ENCODE data around the gene R3HDM1.

R3HDM1 gene

DNA sequence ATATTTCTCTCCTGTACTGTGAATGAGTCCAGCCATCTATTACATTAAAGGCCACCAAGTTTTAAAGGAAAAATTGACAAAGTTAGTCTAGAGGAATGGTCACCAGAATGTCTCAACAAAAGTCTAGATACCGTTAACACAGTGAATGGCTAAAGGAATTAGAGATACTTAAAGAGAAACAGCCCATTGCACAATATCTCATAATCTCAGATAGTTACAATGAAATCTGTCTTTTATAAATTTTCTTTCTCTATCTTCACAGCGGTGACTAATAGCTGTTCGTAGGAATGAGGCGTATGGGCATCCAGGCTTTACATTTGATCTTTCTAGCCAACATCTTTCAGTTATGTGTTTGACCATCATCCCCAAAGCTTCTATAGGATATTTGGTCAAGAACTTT, 30.6 kb downstream of the R3HDM1 start:
- Histone ChIP-seq H3K4me2 (ENCODE audit: low read depth, low read length, poor library complexity, severe bottlenecking) (no peak overlapping the region), H2AFZ (ENCODE audit: low read depth, low read length, severe bottlenecking) (no peak overlapping the region), H4K20me1 (ENCODE audit: low read depth, low read length) (0 out of 2 replicates have a peak, but pooled peaks cover 1% of the 10 kb centered on the region), H3K9me3 (ENCODE audit: insufficient read depth, low read length) (no peaks in the 10 kb centered on the region), H3K4me3 (ENCODE audit: insufficient read depth, low read length, poor library complexity, severe bottlenecking) (no peak overlapping the region), H3K36me3 (ENCODE audit: low read length) (no peaks in the 10 kb centered on the region), H3K27ac (ENCODE audit: low read depth, low read length) (no peak overlapping the region), H3K79me2 (ENCODE audit: insufficient read depth, low read length) (peaks cover 91% of the 10 kb centered on the region), H3K9me2 (replicated peaks; ENCODE audit: insufficient read depth, low read length) (no peaks in the 10 kb centered on the region), H3K27me3 (ENCODE audit: low read length) (no peaks in the 10 kb centered on the region), H3F3A (ENCODE audit: insufficient read depth) (no peaks in the 10 kb centered on the region), H3K9ac (ENCODE audit: low read length) (no peak overlapping the region)
- no peak for TF ChIP-seq EZH2phosphoT487 (conservative IDR thresholded peaks at IDR 0.05; ENCODE audit: low read length)
- TF ChIP-seq, protein P1, sequence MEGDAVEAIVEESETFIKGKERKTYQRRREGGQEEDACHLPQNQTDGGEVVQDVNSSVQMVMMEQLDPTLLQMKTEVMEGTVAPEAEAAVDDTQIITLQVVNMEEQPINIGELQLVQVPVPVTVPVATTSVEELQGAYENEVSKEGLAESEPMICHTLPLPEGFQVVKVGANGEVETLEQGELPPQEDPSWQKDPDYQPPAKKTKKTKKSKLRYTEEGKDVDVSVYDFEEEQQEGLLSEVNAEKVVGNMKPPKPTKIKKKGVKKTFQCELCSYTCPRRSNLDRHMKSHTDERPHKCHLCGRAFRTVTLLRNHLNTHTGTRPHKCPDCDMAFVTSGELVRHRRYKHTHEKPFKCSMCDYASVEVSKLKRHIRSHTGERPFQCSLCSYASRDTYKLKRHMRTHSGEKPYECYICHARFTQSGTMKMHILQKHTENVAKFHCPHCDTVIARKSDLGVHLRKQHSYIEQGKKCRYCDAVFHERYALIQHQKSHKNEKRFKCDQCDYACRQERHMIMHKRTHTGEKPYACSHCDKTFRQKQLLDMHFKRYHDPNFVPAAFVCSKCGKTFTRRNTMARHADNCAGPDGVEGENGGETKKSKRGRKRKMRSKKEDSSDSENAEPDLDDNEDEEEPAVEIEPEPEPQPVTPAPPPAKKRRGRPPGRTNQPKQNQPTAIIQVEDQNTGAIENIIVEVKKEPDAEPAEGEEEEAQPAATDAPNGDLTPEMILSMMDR (IDR thresholded peaks at IDR 0.05; ENCODE audit: insufficient read depth, low read length, poor library complexity, severe bottlenecking), result no peak

DNA sequence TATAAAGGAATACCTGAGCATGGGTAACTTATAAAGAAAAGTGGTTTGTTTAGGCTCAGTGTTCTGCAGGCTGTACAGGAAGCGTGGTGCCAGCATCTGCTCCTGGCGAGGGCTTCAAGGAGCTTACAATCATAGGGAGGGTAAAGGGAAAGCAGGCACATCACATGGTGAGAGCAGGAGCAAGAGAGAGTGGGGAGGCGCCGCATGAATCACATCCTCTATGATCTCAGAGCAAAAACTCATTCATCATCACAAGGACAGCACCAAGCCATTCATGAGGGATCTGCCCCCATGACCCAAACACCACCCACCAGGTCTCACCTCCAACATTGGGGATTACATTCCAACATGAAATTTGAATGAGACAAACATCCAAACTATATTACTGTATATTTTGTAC, 32.5 kb downstream of the R3HDM1 start:
- Histone ChIP-seq H3K9me2 (replicated peaks; ENCODE audit: insufficient read depth, low read length) (no peaks in the 10 kb centered on the region), H3K4me3 (ENCODE audit: insufficient read depth, low read length, poor library complexity, severe bottlenecking) (no peak overlapping the region), H3K27me3 (ENCODE audit: low read length) (no peaks in the 10 kb centered on the region), H3K79me2 (ENCODE audit: insufficient read depth, low read length) (peaks cover 90% of the 10 kb centered on the region), H3K9me3 (ENCODE audit: insufficient read depth, low read length) (no peaks in the 10 kb centered on the region), H3F3A (ENCODE audit: insufficient read depth) (no peaks in the 10 kb centered on the region), H4K20me1 (ENCODE audit: low read depth, low read length) (no peaks in the 10 kb centered on the region), H3K9ac (ENCODE audit: low read length) (no peak overlapping the region), H3K36me3 (ENCODE audit: low read length) (no peaks in the 10 kb centered on the region), H3K4me2 (ENCODE audit: low read depth, low read length, poor library complexity, severe bottlenecking) (no peak overlapping the region), H3K27ac (ENCODE audit: low read depth, low read length) (no peak overlapping the region), H2AFZ (ENCODE audit: low read depth, low read length, severe bottlenecking) (no peak overlapping the region)
- TF ChIP-seq, protein P1 (IDR thresholded peaks at IDR 0.05; ENCODE audit: insufficient read depth, low read length, poor library complexity, severe bottlenecking), result no peak
- TF ChIP-seq EZH2phosphoT487 (conservative IDR thresholded peaks at IDR 0.05; ENCODE audit: low read length), result no peak

DNA sequence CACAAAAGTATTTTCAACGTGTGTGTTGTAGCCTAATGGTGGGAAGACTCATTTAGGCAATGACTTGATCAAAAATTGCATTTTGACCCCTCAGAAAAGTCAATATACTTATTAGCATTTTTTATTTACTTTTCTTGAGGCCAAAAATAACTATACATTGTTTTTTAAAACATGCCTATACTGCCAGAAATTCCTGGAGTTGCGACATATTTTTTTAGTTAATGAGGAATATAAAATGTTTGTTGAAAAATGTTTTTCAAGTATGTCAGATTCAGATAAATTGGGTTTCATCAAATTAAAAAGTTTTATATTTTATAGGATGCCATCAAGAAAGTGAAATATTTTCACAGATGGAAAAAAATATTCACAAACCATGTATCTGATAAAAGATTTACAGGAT, 39.6 kb downstream of the R3HDM1 start:
- no peaks in the 10 kb centered on the region for H4K20me1 ChIP-seq (ENCODE audit: low read depth, low read length)
- no peak for TF ChIP-seq EZH2phosphoT487 (conservative IDR thresholded peaks at IDR 0.05; ENCODE audit: low read length)
- TF ChIP-seq, protein P1 (IDR thresholded peaks at IDR 0.05; ENCODE audit: insufficient read depth, low read length, poor library complexity, severe bottlenecking), result no peak
- no peak overlapping the region for H3K27ac ChIP-seq (ENCODE audit: low read depth, low read length)
- H3K4me3 ChIP-seq (ENCODE audit: insufficient read depth, low read length, poor library complexity, severe bottlenecking), result no peak overlapping the region
- no peak overlapping the region for H3K9ac ChIP-seq (ENCODE audit: low read length)
- H3F3A ChIP-seq (ENCODE audit: insufficient read depth), result peaks cover 4% of the 10 kb centered on the region; the same call in 1 of the 2 replicates
- H3K9me2 ChIP-seq (replicated peaks; ENCODE audit: insufficient read depth, low read length), result no peaks in the 10 kb centered on the region
- no peak overlapping the region for H3K4me2 ChIP-seq (ENCODE audit: low read depth, low read length, poor library complexity, severe bottlenecking)
- H3K9me3 ChIP-seq (ENCODE audit: insufficient read depth, low read length), result no peaks in the 10 kb centered on the region
- 0 out of 2 replicates have a peak, but pooled peaks cover 12% of the 10 kb centered on the region for H3K36me3 ChIP-seq (ENCODE audit: low read length)
- no peak overlapping the region for H2AFZ ChIP-seq (ENCODE audit: low read depth, low read length, severe bottlenecking)
- H3K27me3 ChIP-seq (ENCODE audit: low read length), result no peaks in the 10 kb centered on the region
- peaks cover 33% of the 10 kb centered on the region; the same call in 1 of the 2 replicates for H3K79me2 ChIP-seq (ENCODE audit: insufficient read depth, low read length)
